Subcutaneous abdominal adipose tissue (tissue), 5 donors: ENCODE results near the gene GUCA1A.
A peak's percentile ranks its signal among the peaks of the same experiment; 100 is the strongest.

Experiments used
- H3K27ac ChIP-seq: one replicate; pipeline ENCODE4 v1.7.0; 2013; ENCODE audit warnings: low read depth, mild to moderate bottlenecking, inconsistent platforms, low read length, moderate library complexity
- H3K27me3 ChIP-seq, 5 donors: one replicate each; pipeline ENCODE4 v1.7.0; 2013; ENCODE audit warnings: low read length in 5 of 5, inconsistent platforms in 1 of 5; ENCODE audit not compliant: control insufficient read depth in 5 of 5, insufficient read depth in 4 of 5
- H3K36me3 ChIP-seq, 5 donors: one replicate each; pipeline ENCODE4 v1.7.0; 2013; ENCODE audit warnings: low read length in 5 of 5; ENCODE audit not compliant: control insufficient read depth in 5 of 5, insufficient read depth in 5 of 5
- H3K4me1 ChIP-seq, 5 donors: one replicate each; pipeline ENCODE4 v1.7.0; 2013; ENCODE audit warnings: low read length in 5 of 5, mild to moderate bottlenecking in 3 of 5, moderate library complexity in 1 of 5; ENCODE audit not compliant: control insufficient read depth in 5 of 5, insufficient read depth in 5 of 5
- H3K4me3 ChIP-seq, 5 donors: one replicate each; pipeline ENCODE4 v1.7.0; 2013; ENCODE audit warnings: low read length in 5 of 5, low read depth in 1 of 5
- H3K9ac ChIP-seq, 5 donors: one replicate each; pipeline ENCODE4 v1.7.0; 2013; ENCODE audit warnings: low read length in 5 of 5, mild to moderate bottlenecking in 4 of 5, moderate library complexity in 3 of 5
- H3K9me3 ChIP-seq, 5 donors: one replicate each; pipeline ENCODE4 v1.7.0; 2013; ENCODE audit warnings: low read length in 5 of 5; ENCODE audit not compliant: control insufficient read depth in 5 of 5
- donor health status: healthy.
- donor health status: healthy.
- donor health status: healthy.
- donor health status: healthy.
- donor health status: healthy.

Gene GUCA1A

GRCh38 chr6:42173101-42173500 is at the start of gene GUCA1A:
Gene GUCA1A (plus strand): TSS chr6:42173364. CDS start chr6:42173614, 250 bp downstream.
- no peak within 1 kb of the TSS for H3K27ac ChIP-seq
- H3K27me3 ChIP-seq: peaks cover under 1 to 5% (median 5%) of the 10 kb centered on the region in 5 donors
- peaks cover 0 to 7% (median 0%) of the 10 kb centered on the region in 5 donors for H3K4me1 ChIP-seq
- H3K4me3 ChIP-seq: no peak within 1 kb of the TSS
- H3K9me3 ChIP-seq: no peaks in the 10 kb centered on the region
- no peaks in the 10 kb centered on the region for H3K36me3 ChIP-seq
- no peak within 1 kb of the TSS for H3K9ac ChIP-seq

DNA sequence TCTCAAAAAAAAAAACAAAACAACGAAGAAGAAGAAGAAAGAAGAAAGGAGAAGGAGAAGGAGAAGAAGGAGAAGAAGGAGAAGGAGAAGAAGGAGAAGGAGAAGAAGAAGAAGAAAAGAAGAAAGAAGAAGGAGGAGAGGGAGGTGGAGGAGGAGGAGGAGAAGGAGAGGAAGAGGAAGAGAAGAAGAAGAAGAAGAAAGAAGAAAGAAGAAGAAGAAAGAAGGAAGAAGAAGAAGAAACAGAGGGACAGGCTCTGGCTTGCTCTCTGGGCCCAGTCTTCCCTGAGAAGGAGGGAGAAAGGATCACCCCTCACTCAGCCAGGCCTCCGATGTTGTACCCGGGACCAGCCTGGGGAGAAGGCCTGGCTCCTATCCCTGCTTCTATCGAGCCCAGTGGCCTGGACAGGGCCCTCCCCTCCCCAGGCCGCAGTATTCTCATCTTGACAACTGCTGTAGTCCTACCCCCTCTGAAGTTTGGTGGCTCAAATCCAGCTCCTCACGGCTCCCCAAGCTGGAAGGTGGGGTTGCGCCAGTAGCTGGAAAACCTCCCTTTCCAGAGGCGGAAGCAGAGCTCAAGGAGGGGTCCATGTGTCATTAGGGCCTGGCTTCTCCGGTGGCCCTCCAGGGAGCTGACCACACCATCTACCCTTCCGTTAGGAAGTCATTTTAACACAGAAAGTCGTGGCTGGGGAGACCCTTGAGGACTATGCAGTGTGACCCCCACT is 49.6 kb upstream of the GUCA1A start:
- H3K4me1 ChIP-seq: peaks cover 0 to 11% (median 10%) of the 10 kb centered on the region in 5 donors

GRCh38 chr6:42124223-42124836 is 48.8 kb upstream of the GUCA1A start:
- Histone ChIP-seq H3K4me3 (no peak overlapping the region), H3K27me3 (peaks cover 0 to under 1% (median 0%) of the 10 kb centered on the region in 5 donors), H3K9ac (peak overlapping the region in 1 of 5 donors; percentile 35), H3K36me3 (no peaks in the 10 kb centered on the region), H3K9me3 (no peaks in the 10 kb centered on the region), H3K4me1 (peaks cover 0 to 13% (median 9%) of the 10 kb centered on the region in 5 donors), H3K27ac (peak overlapping the region; percentile 18)

More for the DNA sequence above, 49.6 kb upstream of the GUCA1A start:
- Histone ChIP-seq H3K9me3 (no peaks in the 10 kb centered on the region), H3K9ac (peak overlapping the region in 1 of 5 donors; percentile 35), H3K4me3 (no peak overlapping the region), H3K36me3 (no peaks in the 10 kb centered on the region), H3K27ac (peak overlapping the region; percentile 18), H3K27me3 (no peaks in the 10 kb centered on the region)

DNA sequence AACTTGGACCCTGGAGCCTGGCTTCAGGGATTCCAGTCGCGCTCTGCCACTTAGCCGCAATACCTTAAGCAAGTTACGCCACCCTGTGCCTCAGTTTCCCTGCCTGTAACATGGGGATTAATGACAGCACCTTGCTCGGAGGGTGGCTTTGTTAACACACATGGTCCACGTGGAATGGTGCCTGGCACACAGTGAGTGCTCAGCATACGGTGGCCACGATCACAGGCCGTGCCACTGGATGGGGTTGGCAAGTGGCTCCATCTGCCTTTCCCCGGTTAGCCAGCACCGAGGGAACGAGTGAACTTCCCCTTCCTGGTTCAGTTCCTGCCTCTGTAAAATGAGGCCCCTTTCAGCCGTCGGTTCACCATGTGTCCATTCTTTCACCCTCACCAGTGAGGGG is 47.9 kb upstream of the GUCA1A start:
- H3K27ac ChIP-seq: no peak overlapping the region
- H3K9ac ChIP-seq: no peak overlapping the region
- peaks cover 0 to 13% (median 9%) of the 10 kb centered on the region in 5 donors for H3K4me1 ChIP-seq
- H3K36me3 ChIP-seq: no peaks in the 10 kb centered on the region
- H3K9me3 ChIP-seq: no peaks in the 10 kb centered on the region
- peaks cover 0 to 4% (median 0%) of the 10 kb centered on the region in 5 donors for H3K27me3 ChIP-seq
- H3K4me3 ChIP-seq: no peak overlapping the region

- Histone ChIP-seq H3K4me3 (no peak overlapping the region), H3K27ac (no peak overlapping the region), H3K4me1 (peaks cover 0 to 13% (median 9%) of the 10 kb centered on the region in 5 donors), H3K9ac (no peak overlapping the region), H3K36me3 (no peaks in the 10 kb centered on the region), H3K27me3 (peaks cover 0 to 4% (median 0%) of the 10 kb centered on the region in 5 donors), H3K9me3 (no peaks in the 10 kb centered on the region)
These were observed 47.5 kb upstream of the GUCA1A start for GRCh38 chr6:42125663-42126062.

DNA sequence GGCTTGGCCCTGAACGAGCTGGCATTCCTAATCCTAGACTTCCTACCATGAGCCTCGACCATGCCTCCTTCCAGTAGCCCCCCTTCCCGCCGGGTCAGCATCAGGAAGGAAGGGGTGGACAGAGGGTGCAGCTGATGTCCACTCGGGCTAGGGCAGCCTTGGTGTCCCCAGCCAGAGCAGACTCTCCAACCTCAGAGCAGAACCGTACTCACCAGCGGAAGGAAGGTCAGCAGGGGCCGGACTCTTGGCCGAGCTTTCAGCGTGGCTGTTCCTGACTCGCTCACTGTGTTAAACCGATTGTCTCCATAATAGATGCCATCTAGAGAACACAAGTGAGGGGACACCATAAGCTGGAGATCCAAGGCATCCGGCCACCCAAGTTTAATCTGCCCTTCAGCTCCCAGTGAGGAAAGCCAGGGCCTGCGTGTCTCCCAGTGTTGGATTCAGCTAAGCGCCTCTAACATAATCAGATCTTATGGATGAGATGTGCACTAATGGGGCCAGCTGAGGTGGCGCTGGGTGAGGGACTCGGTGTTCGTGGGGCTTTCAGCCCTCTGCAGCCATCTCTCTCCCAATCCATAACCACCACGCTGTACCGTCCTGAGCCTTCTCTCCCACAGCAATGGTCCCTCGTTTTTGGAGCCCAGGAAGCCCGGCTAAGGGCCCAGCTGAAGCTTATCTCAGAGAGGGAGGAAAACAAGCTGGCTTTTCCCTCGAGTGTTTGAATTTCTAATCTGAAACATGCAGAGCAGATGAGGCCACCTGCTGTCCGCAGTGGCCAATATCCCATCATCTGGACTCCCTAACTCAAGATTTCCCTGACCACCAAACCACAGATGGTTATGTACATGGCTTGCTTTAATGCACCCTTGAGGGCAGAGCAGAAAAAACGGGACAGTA is 44.5 kb upstream of the GUCA1A start:
- Histone ChIP-seq H3K4me1 (peaks cover 0 to 11% (median 7%) of the 10 kb centered on the region in 5 donors), H3K4me3 (no peak overlapping the region), H3K9me3 (no peaks in the 10 kb centered on the region), H3K36me3 (no peaks in the 10 kb centered on the region), H3K27me3 (peaks cover 0 to 5% (median 0%) of the 10 kb centered on the region in 5 donors), H3K9ac (no peak overlapping the region), H3K27ac (no peak overlapping the region)

DNA sequence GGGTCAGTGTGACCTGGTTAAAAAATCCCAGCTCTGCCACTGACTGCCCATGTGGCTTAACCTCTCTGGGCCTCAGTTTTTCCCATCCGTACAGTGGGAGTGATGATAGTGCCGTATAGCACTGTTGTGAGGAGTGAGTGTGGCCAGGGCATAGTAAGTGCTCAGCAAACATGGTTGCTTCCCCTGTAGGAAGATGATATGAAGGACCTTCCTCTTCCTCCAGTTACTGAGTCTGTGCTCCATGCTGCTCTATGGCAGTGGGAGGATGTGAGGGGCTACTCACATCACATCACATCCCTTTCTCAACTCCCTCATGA is 43.8 kb upstream of the GUCA1A start:
- H3K27me3 ChIP-seq: peaks cover 0 to 8% (median 0%) of the 10 kb centered on the region in 5 donors
- H3K36me3 ChIP-seq: no peaks in the 10 kb centered on the region
- H3K9me3 ChIP-seq: no peaks in the 10 kb centered on the region
- H3K27ac ChIP-seq: no peak overlapping the region
- H3K9ac ChIP-seq: no peak overlapping the region
- no peak overlapping the region for H3K4me3 ChIP-seq
- H3K4me1 ChIP-seq: peaks cover 0 to 10% (median 1%) of the 10 kb centered on the region in 5 donors

DNA sequence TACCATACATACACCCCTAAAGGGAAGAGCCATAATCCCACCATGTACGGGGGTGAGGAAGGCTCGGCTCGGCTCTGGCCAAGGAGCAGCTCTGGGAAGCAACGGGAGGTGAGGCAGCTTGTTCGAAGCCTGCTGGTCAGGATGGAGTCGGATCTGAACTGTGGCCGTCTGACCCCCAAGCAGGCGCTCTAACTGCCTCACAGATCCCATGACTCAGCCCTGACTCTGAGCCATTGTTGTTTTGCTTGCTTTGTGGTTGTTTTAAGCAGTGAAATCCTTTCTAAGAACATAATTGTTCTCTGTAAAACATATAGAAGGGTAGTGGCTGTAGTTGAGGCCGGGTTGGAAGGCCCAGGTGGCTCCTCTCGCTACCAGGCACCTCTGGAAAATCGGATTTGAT is 41.6 kb upstream of the GUCA1A start:
- Histone ChIP-seq H3K9me3 (no peaks in the 10 kb centered on the region), H3K27me3 (peaks cover 0 to 8% (median 0%) of the 10 kb centered on the region in 5 donors), H3K36me3 (no peaks in the 10 kb centered on the region), H3K27ac (no peak overlapping the region), H3K4me3 (no peak overlapping the region), H3K4me1 (peaks cover 0 to 8% (median 0%) of the 10 kb centered on the region in 5 donors), H3K9ac (no peak overlapping the region)

DNA sequence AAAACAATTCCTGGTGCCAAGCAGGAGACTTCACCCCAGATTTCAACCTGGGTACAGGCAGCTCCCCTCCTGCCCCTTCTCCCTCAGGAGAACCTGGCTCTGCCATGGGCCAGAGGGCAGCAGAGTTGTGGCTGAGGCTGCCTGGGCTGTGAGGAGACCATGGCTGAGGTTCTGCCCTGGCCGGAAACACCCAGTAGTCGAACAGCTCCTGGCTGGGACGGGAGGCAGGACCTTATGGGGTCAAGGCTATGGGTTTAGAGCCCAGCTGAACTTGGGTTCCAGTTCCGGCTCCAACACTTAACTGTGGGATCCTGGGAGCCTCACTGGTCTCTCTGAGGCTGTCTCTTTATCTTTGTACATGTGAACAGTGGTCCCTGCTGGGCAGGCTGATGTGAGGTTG is 39.2 kb upstream of the GUCA1A start:
- H3K4me3 ChIP-seq: no peak overlapping the region
- no peaks in the 10 kb centered on the region for H3K4me1 ChIP-seq
- no peaks in the 10 kb centered on the region for H3K36me3 ChIP-seq
- H3K27me3 ChIP-seq: peaks cover 0 to 8% (median 0%) of the 10 kb centered on the region in 5 donors
- no peak overlapping the region for H3K9ac ChIP-seq
- no peak overlapping the region for H3K27ac ChIP-seq
- H3K9me3 ChIP-seq: no peaks in the 10 kb centered on the region
